ENCODE results near the gene RABL3.

DNA sequence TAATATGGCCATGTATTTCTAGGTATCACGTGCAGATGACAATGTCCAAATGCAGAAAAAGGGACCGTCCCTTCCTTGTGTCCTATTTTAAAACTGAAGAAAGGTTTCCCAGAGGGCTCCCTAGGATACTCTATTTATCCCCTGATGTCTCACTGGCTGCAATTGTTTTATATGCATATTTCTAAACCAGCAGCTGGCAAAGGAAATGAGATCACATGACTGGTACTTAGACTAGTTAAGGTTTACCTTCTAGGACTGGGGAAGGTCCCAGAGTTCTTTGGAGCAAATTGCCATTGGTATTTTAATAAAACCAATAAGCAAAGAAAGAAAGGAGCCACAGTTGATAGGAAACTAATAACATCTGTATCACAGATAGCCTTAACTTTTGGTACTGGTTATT, 29.8 kb upstream of the RABL3 start:
- TF ChIP-seq CTCF (IDR thresholded peaks at IDR 0.05; ENCODE audit: low read depth, low read length) (no peak), EZH2phosphoT487 (IDR thresholded peaks at IDR 0.05; ENCODE audit: low read depth) (no peak)

Measured in OCI-LY3 (cell line).